Keratinocyte (primary cell): ENCODE data around the gene COPG1. TPM values are rescaled to one million over a fixed set of nuclear protein-coding genes. Genes with fewer than 3 reads are reported as not detected.

ENCODE experiments used
- DNase-seq: peaks from one replicate; pipeline ENCODE4 v3.0.0-alpha.2; 2011; ENCODE audit warnings: low read depth, missing footprints, low spot score
- FAIRE-seq: peaks from 2 replicates; lab custom pipeline; 2011; peaks lifted over from hg19 to GRCh38; lab: Jason Lieb, UNC
- H2AFZ ChIP-seq: 2 replicates; pipeline ENCODE4 v1.6.0; 2012; ENCODE audit warnings: low read length, control low read depth, inconsistent platforms; ENCODE audit not compliant: control insufficient read depth
- H3K27ac ChIP-seq: 2 replicates; pipeline ENCODE4 v1.5.1; 2011; ENCODE audit warnings: low read length; ENCODE audit not compliant: control insufficient read depth, insufficient read depth
- H3K27me3 ChIP-seq: 3 replicates; pipeline ENCODE4 v1.6.0; 2011; ENCODE audit warnings: low read length; ENCODE audit not compliant: control insufficient read depth, insufficient read depth; ENCODE audit errors: extremely low read depth
- H3K36me3 ChIP-seq, 2 experiments: 2 replicates in 1 of 2; 3 replicates in 1 of 2; pipeline ENCODE4 v1.5.1; 2011; ENCODE audit warnings: low read length in 2 of 2, mild to moderate bottlenecking in 1 of 2; ENCODE audit not compliant: control insufficient read depth in 2 of 2, insufficient read depth in 2 of 2; ENCODE audit errors: extremely low read depth in 1 of 2
- H3K4me1 ChIP-seq: 3 replicates; pipeline ENCODE4 v1.5.1; 2011; ENCODE audit warnings: low read length; ENCODE audit not compliant: control insufficient read depth, insufficient read depth; ENCODE audit errors: extremely low read depth
- H3K4me2 ChIP-seq: 3 replicates; pipeline ENCODE4 v1.6.0; 2011; ENCODE audit warnings: low read depth, low read length; ENCODE audit not compliant: control insufficient read depth, insufficient read depth; ENCODE audit errors: extremely low read depth
- H3K4me3 ChIP-seq, 3 experiments: fragments of 200-600 bp in 1 of 3; sonication (generic) in 1 of 3; 2 replicates in 2 of 3; 3 replicates in 1 of 3; pipeline ENCODE4 v1.5.1; 2011 to 2016; ENCODE audit warnings: low read length in 3 of 3, mild to moderate bottlenecking in 3 of 3, control low read depth in 2 of 3, inconsistent platforms in 1 of 3, low read depth in 1 of 3, mixed read lengths in 1 of 3, mixed run types in 1 of 3, moderate library complexity in 1 of 3; ENCODE audit not compliant: control insufficient read depth in 2 of 3, insufficient read depth in 2 of 3; ENCODE audit errors: extremely low read depth in 1 of 3
- H3K79me2 ChIP-seq: 2 replicates; pipeline ENCODE4 v1.6.0; 2012; ENCODE audit warnings: low read length; ENCODE audit not compliant: control insufficient read depth, insufficient read depth
- H3K9ac ChIP-seq: 3 replicates; pipeline ENCODE4 v1.6.0; 2011; ENCODE audit warnings: low read length; ENCODE audit not compliant: control insufficient read depth, insufficient read depth; ENCODE audit errors: extremely low read depth
- H3K9me1 ChIP-seq: 3 replicates; pipeline ENCODE4 v1.6.0; 2011; ENCODE audit warnings: low read length; ENCODE audit not compliant: control insufficient read depth, insufficient read depth; ENCODE audit errors: extremely low read depth
- H3K9me3 ChIP-seq: 2 replicates; pipeline ENCODE4 v1.5.1; 2012; ENCODE audit warnings: low read depth, low read length; ENCODE audit not compliant: control insufficient read depth
- H4K20me1 ChIP-seq: 3 replicates; pipeline ENCODE4 v1.6.0; 2011; ENCODE audit warnings: low read length; ENCODE audit not compliant: control insufficient read depth, insufficient read depth; ENCODE audit errors: extremely low read depth
- EZH2 ChIP-seq: IDR thresholded peaks from one replicate; pipeline ENCODE4 v1.6.1; 2012; ENCODE audit warnings: inconsistent platforms, mild to moderate bottlenecking, low read length, moderate library complexity
- dilution Hi-C: fragments of 300-500 bp; cut with MboI; formaldehyde crosslinking; loops from one replicate; pipeline ENCODE4 v1.7.0; 2020; ENCODE audit warnings: low sequenced_read_pairs; ENCODE audit not compliant: extremely low pct_ligation_motif_present
- polyA plus RNA-seq, 5 experiments: library from polyadenylated mRNA; depleted of rRNA in 3 of 5; stranded (reverse) in 3 of 5; stranded (forward) in 1 of 5; unstranded in 1 of 5; fragments of >200 nt; gene quantifications; 1 replicate in 1 of 5; 2 replicates in 3 of 5; 3 replicates in 1 of 5; pipeline versions ENCODE4 v1.2.1 to v1.2.3, GENCODE V29; 2011 to 2012; ENCODE audit warnings: missing spikeins in 2 of 5, low read depth in 1 of 5, low replicate concordance in 1 of 5
- TF ChIP-seq, protein P1 (sequence below), 3 experiments: IDR thresholded peaks in 1 of 3; conservative IDR thresholded peaks in 1 of 3; optimal IDR thresholded peaks in 1 of 3; 2 replicates in 2 of 3; 3 replicates in 1 of 3; pipeline versions ENCODE3 to v1.5.1; 2011; ENCODE audit warnings: low read length in 3 of 3, mild to moderate bottlenecking in 3 of 3, moderate library complexity in 2 of 3, control low read depth in 1 of 3, inconsistent platforms in 1 of 3; ENCODE audit not compliant: insufficient read depth in 2 of 3; ENCODE audit errors: extremely low read depth in 1 of 3

Gene COPG1
- polyA plus RNA-seq, 1 donor (not counting 4 experiments of a cell fraction or from before 2014, with no cell fraction given) = 65.5 TPM

DNA sequence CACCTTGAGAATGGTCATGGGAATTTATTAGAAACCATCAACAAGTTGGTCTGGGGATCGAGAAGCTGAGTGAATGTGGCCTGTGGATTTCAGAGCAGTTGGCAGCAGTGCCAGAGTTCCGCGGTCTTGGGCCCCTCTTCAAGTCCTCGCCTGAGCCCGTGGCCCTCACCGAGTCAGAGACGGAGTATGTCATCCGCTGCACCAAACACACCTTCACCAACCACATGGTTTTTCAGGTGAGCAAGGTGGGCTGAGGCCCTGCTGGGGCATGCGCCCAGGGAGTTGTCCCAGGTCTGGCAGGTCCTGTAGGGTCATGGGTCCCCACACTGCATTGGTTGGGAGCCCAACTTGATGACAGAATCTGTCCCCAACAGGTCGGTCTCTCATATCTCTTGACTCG, 22.3 kb downstream of the COPG1 start:
- no peaks in the 10 kb centered on the region for H3K79me2 ChIP-seq
- H3K9me3 ChIP-seq = no peaks in the 10 kb centered on the region
- H2AFZ ChIP-seq = no peak overlapping the region
- DNase-seq (no peak), FAIRE-seq (no peak)
- H3K27me3 ChIP-seq = no peaks in the 10 kb centered on the region
- H3K36me3 ChIP-seq = peaks cover 45 to 65% of the 10 kb centered on the region in 2 experiments
- dilution Hi-C loops = no loop called here
- TF ChIP-seq, protein P1, sequence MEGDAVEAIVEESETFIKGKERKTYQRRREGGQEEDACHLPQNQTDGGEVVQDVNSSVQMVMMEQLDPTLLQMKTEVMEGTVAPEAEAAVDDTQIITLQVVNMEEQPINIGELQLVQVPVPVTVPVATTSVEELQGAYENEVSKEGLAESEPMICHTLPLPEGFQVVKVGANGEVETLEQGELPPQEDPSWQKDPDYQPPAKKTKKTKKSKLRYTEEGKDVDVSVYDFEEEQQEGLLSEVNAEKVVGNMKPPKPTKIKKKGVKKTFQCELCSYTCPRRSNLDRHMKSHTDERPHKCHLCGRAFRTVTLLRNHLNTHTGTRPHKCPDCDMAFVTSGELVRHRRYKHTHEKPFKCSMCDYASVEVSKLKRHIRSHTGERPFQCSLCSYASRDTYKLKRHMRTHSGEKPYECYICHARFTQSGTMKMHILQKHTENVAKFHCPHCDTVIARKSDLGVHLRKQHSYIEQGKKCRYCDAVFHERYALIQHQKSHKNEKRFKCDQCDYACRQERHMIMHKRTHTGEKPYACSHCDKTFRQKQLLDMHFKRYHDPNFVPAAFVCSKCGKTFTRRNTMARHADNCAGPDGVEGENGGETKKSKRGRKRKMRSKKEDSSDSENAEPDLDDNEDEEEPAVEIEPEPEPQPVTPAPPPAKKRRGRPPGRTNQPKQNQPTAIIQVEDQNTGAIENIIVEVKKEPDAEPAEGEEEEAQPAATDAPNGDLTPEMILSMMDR (optimal IDR thresholded peaks at IDR 0.05 in 1 of 3, IDR thresholded peaks at IDR 0.05 in 1 of 3, conservative IDR thresholded peaks at IDR 0.05 in 1 of 3; ENCODE audit: extremely low read depth in 1 of 3, insufficient read depth in 2 of 3, low read length in 3 of 3) = no peak
- TF ChIP-seq EZH2 = no peak
- no peak overlapping the region for H3K4me3 ChIP-seq
- no peaks in the 10 kb centered on the region for H3K9me1 ChIP-seq
- no peak overlapping the region for H3K4me2 ChIP-seq
- no peaks in the 10 kb centered on the region for H3K4me1 ChIP-seq
- H3K9ac ChIP-seq = no peak overlapping the region
- no peaks in the 10 kb centered on the region for H4K20me1 ChIP-seq
- no peak overlapping the region for H3K27ac ChIP-seq

- H3K79me2 ChIP-seq = peaks cover 10% of the 10 kb centered on the region
- H3K36me3 ChIP-seq = peaks cover 31 to 32% of the 10 kb centered on the region in 2 experiments
- no peak overlapping the region for H3K4me2 ChIP-seq
- H4K20me1 ChIP-seq = no peaks in the 10 kb centered on the region
- TF ChIP-seq, protein P1 (optimal IDR thresholded peaks at IDR 0.05 in 1 of 3, IDR thresholded peaks at IDR 0.05 in 1 of 3, conservative IDR thresholded peaks at IDR 0.05 in 1 of 3; ENCODE audit: extremely low read depth in 1 of 3, insufficient read depth in 2 of 3, low read length in 3 of 3) = no peak
- no peak for TF ChIP-seq EZH2
- no peak overlapping the region for H3K9ac ChIP-seq
- H3K27me3 ChIP-seq = no peaks in the 10 kb centered on the region
- no peak overlapping the region for H3K27ac ChIP-seq
- peaks cover 9% of the 10 kb centered on the region for H3K4me1 ChIP-seq
- FAIRE-seq = no peak
- H3K4me3 ChIP-seq = no peak overlapping the region
- no peak overlapping the region for H2AFZ ChIP-seq
- dilution Hi-C loops = no loop called here
- no peak for DNase-seq
- H3K9me1 ChIP-seq = no peaks in the 10 kb centered on the region
- no peaks in the 10 kb centered on the region for H3K9me3 ChIP-seq
Observed at GRCh38 chr3:129276385-129276784, 27.0 kb downstream of the COPG1 start.
